NCI-H526 (cell line): ENCODE measurements around the gene CDH11.

Source experiments
- DNase-seq, 2 experiments: peaks; one replicate each; lab custom pipeline; 2025; lab: John Stamatoyannopoulos, UW

Gene CDH11

GRCh38 chr16:65034915-65035314 lies 86.9 kb downstream of the CDH11 start:
- DNase-seq, result no peak

GRCh38 chr16:65032387-65032786 lies 89.5 kb downstream of the CDH11 start:
- no peak for DNase-seq

- DNase-seq, result no peak
These were observed 97.1 kb downstream of the CDH11 start for GRCh38 chr16:65024767-65025178.

- DNase-seq, result no peak
These were observed 98.1 kb downstream of the CDH11 start for GRCh38 chr16:65023802-65024201.

- DNase-seq, result no peak
These were observed 99.8 kb downstream of the CDH11 start for GRCh38 chr16:65021852-65022595.

- no peak for DNase-seq
These were observed 105.1 kb downstream of the CDH11 start for GRCh38 chr16:65016754-65017153.

- no peak for DNase-seq
These were observed 106.3 kb downstream of the CDH11 start for GRCh38 chr16:65015599-65015998.

- no peak for DNase-seq
These were observed 109.5 kb downstream of the CDH11 start for GRCh38 chr16:65012357-65012756.

- peak in 1 of 2 experiments; percentile 6 for DNase-seq
These were observed 111.7 kb downstream of the CDH11 start for GRCh38 chr16:65010125-65010524.

GRCh38 chr16:65005696-65006095 lies 116.2 kb downstream of the CDH11 start:
- no peak for DNase-seq

- no peak for DNase-seq
These were observed 117.3 kb downstream of the CDH11 start for GRCh38 chr16:65004570-65004969.

GRCh38 chr16:65003621-65004020 lies 118.2 kb downstream of the CDH11 start:
- DNase-seq, result no peak

GRCh38 chr16:65002265-65002664 lies 119.6 kb downstream of the CDH11 start:
- no peak for DNase-seq

- DNase-seq, result no peak
These were observed 121.2 kb downstream of the CDH11 start for GRCh38 chr16:65000654-65001053.

- DNase-seq, result no peak
These were observed 124.1 kb downstream of the CDH11 start for GRCh38 chr16:64997751-64998150.

GRCh38 chr16:64997121-64997520 lies 124.7 kb downstream of the CDH11 start:
- DNase-seq, result no peak

- DNase-seq, result peak; percentile 25 to 35
These were observed 125.2 kb downstream of the CDH11 start for GRCh38 chr16:64996641-64997040.

- DNase-seq, result no peak
These were observed 128.4 kb downstream of the CDH11 start for GRCh38 chr16:64993464-64993863.

- DNase-seq, result no peak
These were observed 130.9 kb downstream of the CDH11 start for GRCh38 chr16:64991001-64991400.

- DNase-seq, result no peak
These were observed 131.8 kb downstream of the CDH11 start for GRCh38 chr16:64990101-64990500.

GRCh38 chr16:64989050-64989449 lies 132.8 kb downstream of the CDH11 start:
- no peak for DNase-seq

- peak; percentile 21 to 53 for DNase-seq
These were observed 137.9 kb downstream of the CDH11 start for GRCh38 chr16:64983963-64984362.

GRCh38 chr16:64983231-64983630 lies 138.6 kb downstream of the CDH11 start:
- DNase-seq, result no peak

- DNase-seq, result no peak
These were observed 139.3 kb downstream of the CDH11 start for GRCh38 chr16:64982581-64982980.
